ENCODE results near the gene RADIL.

- no peak for TF ChIP-seq EZH2 (IDR thresholded peaks at IDR 0.05)
- no peak for TF ChIP-seq POLR2AphosphoS5 (IDR thresholded peaks at IDR 0.05; ENCODE audit: borderline replicate concordance, low read depth, low read length)
- no peak for TF ChIP-seq FOXP2 (optimal IDR thresholded peaks at IDR 0.05; ENCODE audit: control extremely low read depth, extremely low read length, insufficient read depth)
These were observed 93.0 kb downstream of the RADIL start for GRCh38 chr7:4790516-4790991.

Data from SK-N-MC (cell line).